NCI-H2227 (cell line): ENCODE data around the gene SDR39U1.
A peak's percentile ranks its signal among the peaks of the same experiment; 100 is the strongest.

Source experiments
- DNase-seq: peaks from one replicate; lab custom pipeline; 2025; ENCODE audit not compliant: unreplicated experiment; lab: John Stamatoyannopoulos, UW

SDR39U1 gene

GRCh38 chr14:24411443-24412389 is 30.9 kb downstream of the SDR39U1 start:
- peak; percentile 51 for DNase-seq

DNA sequence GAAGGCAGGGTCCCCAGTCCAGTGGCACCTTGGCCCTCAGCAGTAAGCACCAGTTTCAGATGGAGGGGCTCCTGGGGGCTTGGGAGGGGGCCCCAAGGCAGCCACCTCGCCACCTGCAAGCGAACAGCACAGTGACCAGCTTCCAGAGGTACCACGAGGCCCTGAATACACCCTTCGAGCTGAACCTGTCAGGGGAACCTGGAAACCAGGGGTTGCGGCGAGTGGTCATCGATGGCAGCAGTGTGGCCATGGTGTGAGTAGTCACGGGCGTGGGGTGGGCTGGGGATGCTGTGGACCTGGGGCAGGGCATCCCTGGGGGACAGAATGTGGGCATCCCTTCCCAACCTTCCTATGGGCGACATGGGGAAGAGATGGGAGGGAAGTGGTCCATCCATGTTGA is 32.6 kb downstream of the SDR39U1 start:
- DNase-seq = no peak

DNA sequence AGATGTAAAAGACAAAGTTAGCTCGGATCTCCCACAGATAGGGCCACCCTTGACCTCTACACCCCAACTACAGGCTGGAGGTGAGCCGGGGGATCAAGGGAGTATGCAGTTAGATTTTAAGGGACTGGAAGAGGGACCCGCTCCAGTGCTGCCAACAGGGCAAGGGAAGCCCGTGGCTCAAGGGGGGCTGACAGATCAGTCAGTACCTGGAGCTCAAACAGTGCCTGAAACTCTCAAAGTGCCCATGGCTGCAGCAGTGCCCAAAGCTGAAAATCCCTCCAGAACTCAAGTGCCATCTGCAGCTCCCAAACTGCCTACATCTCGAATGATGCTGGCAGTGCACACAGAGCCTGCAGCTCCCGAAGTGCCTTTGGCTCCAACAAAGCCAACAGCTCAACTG is 33.4 kb downstream of the SDR39U1 start:
- no peak for DNase-seq

DNA sequence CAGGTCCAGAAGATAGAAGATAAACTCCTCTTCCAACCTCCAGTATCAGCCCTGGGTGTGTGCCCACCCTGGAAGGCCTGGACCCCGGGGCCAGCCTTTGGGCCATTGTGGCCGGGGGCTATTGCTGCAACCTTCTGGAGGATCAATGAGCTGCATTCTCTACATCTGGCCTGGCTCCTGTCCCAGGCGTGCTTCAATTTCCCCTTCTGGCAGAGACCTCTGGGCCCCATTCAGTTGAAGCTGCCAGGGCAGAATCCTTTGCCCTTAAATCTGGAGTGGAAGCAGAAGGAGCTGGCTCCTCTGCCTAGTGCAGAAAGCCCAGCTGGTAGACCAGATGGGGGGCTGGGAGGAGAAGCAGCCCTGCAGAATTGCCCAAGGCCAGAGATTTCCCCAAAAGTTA is 33.8 kb downstream of the SDR39U1 start:
- DNase-seq = no peak

DNA sequence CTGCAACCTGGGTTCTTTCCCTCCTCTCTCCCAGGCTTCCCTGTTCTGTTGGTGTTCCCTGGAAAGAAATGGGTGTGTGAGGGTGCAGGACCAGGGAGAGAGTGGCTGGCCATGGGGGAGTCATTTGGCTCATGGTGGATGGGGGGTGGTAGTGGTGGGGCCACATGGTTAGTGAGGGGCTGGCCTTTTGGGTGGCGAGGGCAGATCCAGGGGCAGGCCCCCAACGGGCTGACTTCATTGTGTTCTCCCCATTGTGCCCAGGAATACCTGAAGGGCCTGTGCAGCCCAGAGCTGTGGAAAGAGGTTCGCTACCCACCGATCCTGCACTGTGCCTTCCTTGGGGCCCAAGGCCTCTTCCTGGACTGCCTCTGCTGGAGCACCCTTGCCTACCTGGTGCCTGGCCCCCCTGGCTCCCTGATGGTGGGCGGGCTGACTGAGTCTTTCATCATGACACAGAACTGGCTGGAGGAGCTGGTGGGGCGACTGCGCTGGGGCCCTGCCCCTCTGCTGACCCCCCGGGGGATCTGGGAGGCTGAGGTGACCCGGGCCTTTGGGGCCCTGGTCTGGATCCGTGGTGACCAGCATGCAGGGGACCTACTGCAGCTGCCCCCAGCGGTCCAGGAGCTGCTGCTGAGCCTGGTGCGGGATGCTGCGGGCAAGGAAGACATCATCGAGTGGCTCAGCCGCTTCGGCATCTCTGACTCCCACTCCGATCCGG is 34.8 kb downstream of the SDR39U1 start:
- DNase-seq = no peak

DNA sequence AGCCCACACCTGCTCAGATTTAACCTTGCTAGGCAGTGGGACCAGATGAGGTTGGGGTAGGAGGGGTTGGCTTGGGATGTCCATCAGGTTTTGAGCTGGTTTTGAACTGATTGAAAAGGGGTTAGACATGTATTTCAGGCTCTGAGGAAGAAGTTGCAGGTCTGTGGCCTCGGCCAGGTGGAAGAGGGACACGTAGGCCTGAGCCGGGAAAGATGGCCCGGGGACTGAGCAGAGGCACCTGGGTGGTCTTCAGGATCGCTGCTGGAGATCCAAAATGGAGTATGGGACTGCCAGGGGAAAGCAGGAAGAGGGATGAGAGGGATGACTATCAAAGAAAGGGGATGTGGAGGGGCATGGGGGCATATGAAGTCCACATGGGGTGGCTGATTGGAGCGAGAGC is 36.2 kb downstream of the SDR39U1 start:
- no peak for DNase-seq

DNA sequence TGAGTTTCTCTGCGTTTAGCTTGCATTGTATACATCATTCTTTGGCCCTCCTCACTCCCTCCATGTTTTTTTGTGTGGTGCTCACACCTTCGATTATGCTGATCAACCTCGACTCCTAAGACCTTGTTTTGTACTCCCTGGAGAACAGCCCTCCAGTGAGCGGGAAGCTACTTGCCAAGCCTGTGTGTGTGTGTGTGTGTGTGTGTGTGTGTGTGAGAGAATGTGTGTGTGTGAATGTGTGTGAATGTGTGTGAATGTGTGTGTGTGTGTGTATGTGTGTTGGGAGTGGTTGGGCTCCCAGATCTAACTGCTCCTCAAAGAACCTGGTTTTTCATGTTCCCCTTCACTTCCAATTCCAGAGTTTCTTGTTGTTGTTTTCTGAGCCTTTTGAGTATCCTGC is 37.8 kb downstream of the SDR39U1 start:
- DNase-seq = peak; percentile 6

DNA sequence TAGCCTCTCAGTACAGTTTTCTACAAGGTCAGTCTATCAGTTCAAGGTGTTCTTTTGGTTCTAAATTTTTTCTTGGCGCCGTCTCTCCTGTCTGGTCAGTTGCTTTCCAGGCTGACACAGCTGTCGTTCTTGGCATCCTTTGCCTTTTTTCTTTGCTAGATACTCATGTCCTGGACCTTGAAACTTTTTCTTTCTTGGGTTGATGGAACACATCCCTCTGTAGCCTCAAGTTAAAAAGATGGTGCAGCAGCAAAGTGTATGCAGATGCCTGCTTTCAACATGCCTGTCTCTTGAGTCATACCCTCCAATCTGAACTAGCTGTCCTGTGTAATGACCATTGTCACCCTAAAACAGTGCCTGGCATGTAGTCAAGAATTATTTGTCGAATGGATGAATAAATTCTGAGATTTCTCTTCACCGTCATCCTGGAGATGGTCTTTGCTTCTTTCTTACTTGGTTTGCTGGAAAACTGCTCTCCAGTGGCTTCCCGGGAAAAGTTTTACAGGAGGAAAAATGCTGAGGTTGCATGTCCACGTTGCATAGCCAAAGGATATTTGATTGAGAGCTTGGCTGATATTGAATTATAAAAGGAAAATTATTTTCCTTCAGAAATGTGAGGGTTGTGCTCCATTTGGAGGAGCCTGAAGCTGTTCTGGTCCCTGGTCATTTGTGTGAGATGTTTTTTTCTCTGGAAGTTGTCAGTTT is 39.1 kb downstream of the SDR39U1 start:
- no peak for DNase-seq

DNA sequence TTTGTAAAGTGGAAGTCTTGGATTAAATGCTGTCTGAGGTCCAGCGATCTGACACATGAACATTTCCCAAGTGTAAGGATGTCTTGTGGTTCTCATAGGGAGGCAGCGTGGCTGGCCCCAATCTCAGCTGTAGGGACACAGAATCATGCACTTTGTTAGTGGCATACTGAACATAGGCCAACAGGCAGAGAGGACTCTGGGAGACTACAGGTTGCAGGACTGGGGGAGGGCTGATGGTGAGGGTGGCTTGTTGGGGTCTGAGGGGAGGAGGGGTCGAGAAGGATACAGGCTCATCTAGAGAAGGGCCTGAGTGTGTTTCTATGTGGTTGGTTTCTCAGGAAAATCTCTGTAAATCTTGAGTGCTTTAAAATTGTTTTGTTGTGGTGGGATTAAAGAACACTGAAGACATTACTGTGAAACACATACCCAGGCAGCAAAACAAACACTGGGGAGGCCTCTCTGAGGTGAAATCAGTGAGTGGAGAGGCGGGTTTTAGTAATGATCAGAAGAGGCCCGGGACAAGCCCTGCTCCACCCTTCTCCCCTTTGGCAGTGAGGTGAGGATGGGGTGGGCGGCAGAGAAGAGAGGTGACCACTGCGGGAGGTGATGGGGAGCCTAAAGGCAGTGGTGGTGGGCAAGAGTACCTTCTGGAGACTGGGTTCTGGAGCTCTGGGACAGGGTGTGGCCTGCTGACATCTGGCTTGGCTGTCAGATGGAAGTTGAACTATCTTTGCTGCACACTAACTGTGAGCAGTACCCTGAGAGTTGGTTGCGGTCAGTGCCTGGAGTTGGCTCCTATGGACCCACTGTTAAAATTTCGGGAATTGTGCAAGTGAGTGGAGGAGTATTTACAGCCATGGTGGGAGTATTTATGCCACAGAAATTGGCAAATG is 40.5 kb downstream of the SDR39U1 start:
- DNase-seq = no peak

- no peak for DNase-seq
These were observed 42.4 kb downstream of the SDR39U1 start for GRCh38 chr14:24399999-24400718.

GRCh38 chr14:24399447-24399822 is 43.1 kb downstream of the SDR39U1 start:
- DNase-seq = no peak

DNA sequence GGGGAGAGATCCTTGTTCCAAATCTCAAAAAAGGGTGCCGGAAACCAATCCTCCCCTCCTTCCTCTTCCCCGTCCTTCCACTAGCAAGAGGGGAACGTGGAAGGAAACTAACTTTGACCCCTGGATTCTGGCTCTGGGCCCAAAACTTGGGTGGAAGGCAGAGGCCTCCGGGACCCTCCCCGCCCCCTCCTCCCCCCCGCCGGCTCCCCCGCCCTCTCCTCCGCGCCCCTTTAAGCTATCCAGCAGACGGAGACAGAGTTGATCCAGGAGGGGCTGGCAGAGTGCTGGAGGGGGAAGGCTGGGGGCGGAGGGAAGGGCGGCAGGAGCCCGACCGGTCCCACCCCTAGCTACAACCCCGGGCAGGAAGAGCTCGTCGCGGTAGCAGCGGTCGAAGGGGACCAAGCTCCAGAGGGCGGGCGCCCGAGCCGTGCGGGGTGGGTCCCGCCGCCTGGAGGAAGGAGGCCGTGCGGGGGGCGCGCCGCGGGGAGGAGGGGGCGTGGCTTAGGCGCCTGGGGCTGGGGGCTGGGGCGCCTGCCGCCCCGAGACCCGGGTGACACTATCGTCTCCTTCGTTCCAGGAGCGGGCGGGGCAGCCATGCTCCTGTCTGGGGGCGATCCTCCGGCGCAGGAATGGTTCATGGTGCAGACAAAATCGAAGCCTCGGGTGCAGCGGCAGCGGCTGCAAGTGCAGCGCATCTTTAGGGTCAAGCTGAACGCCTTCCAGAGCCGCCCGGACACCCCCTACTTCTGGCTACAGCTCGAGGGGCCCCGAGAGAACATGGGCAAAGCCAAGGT is 43.7 kb downstream of the SDR39U1 start, which contains the start of gene NYNRIN:
NYNRIN (plus strand) TSS at position 351 of the 794 bp plus-strand sequence; CDS start at position 595, 244 bp downstream.
- DNase-seq = peak; percentile 41

GRCh38 chr14:24398293-24398652 is 44.3 kb downstream of the SDR39U1 start:
- DNase-seq = no peak

DNA sequence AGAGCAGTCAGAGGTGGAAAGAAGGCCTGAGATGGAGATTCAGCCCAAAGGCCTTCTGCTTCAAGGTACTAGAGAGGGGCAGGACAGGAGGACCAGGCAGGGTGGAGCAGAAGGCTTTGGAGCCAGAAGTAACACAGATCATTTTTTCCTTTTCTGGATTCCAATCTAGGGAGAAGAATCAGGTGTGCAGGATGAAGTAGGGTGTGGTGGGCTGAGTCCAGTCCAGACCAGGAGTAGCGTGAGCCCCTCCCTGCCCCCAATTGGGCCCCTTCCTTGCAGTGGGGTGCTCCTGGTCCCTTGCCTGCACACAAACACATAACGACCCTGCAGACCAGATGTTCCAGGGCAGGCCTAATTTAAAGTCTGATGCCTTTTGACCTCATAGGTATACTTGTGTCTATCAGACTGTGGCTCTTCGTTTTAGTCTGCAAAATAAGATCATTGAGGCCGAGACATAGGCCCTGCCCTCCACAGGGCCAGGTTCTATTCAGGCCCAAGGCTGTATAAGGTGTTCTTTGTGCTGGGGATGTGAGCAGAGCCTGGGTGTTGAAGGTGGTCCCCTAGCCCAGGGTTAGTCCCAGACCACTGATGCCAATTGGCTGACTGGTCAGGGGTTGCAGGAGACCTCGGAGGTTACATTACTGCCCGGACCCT is 44.8 kb downstream of the SDR39U1 start:
- DNase-seq = no peak

- no peak for DNase-seq
These were observed 46.7 kb downstream of the SDR39U1 start for GRCh38 chr14:24395609-24396582.

- no peak for DNase-seq
These were observed 48.3 kb downstream of the SDR39U1 start for GRCh38 chr14:24394275-24394674.

DNA sequence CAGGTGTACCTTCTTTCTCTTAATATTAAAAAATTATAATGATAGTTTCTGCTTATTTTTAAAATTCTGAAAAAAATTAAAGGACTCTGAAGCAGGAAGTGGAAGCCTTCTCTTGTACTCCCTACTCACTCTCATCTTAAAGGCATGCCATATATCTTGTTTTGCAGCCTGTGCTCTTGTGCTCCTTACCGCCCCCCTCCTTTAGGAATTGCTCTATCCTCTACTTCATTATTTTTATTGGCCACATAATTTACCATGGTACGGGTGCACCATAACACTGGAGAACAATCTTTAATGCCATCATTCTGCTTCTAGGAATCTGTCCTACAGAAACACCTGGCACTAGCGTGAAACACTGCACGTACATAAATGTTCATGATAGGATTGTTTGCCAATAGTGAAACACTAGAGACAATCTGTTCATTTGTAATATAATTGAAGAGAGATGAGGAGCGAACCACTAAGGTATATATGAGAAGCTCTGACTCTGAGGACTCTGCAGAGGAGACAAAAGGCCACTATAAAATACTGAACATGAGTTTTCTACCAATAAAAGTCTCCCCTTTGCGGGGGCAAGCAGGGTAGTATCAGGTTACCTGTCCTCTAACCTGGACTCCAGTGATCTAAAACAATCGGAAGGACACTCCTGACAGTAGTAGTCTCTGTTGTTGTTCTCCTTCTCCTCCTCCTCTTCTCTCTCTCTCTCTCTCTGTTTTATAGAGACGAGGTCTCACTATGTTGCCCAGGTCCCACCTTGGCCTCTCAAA is 50.1 kb downstream of the SDR39U1 start:
- no peak for DNase-seq
